Measurements from ENCODE around the gene SMAD3.
A peak's percentile ranks its signal among the peaks of the same experiment; 100 is the strongest.

Gene SMAD3

DNA sequence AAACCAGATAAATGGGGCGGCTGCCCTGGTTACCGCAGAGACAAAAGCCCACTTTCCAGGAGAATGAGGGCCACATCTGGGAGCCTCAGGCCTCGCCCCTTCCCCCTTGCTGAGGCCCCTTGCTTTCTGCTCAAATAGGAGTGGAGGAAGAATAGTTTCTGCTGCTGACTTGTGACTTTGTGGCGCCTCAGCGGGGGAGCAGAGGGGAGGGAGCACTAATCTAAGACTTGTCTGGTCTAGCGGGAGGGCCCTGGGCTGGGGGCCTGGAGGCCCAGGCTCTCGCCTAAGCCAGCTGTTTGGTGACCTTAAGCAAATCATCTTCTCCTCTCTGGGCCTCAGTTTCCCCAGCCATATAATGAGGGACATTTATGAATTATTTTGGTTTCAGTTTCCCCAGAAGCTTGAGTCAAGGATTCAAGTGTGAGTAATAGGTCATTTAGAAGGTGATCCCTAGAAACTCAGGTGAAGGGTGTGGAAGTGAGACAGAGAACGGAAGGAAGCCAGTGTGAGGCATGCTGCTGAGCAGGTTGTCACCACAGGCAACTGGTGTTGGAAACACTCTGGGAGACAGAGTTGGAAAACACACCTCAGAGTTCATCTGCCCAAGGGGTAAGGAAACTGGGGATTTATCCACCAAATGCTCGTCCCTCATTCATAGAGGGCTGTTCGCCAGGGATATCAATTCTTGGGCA is 25.9 kb upstream of the SMAD3 start:
- peak overlapping the region; percentile 39 for H2AFZ ChIP-seq (ENCODE audit: low read depth, low read length)
- H3K4me3 ChIP-seq (ENCODE audit: low read length): no peak overlapping the region
- peaks cover 40% of the 10 kb centered on the region for H3K4me1 ChIP-seq (ENCODE audit: insufficient read depth, low read length)
- H3K36me3 ChIP-seq (ENCODE audit: insufficient read depth, low read length): no peaks in the 10 kb centered on the region
- H3K27me3 ChIP-seq (ENCODE audit: insufficient read depth, low read length): no peaks in the 10 kb centered on the region
- H3K9me3 ChIP-seq (ENCODE audit: low read length): no peaks in the 10 kb centered on the region

DNA sequence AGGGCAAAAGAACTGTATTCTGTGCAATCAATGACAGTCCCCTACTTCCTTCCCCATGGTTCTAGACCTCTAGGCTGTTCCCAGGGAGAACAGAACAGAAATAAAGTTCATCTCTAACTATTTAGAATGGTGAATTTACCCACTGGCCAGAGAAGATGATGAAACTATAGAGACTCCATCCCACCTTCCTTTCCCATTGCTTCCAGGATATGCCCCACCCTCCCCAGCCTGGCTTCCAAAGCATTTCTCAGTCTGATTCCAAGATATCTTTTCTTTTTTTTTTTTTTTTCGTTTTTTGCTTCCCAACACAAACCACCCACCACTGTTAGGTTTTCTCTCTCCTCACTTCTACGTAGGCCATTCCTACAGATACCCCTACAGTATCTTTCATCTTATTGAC is 25.1 kb upstream of the SMAD3 start:
- no peak overlapping the region for H3K4me3 ChIP-seq (ENCODE audit: low read length)
- H3K27me3 ChIP-seq (ENCODE audit: insufficient read depth, low read length): no peaks in the 10 kb centered on the region
- no peak overlapping the region for H2AFZ ChIP-seq (ENCODE audit: low read depth, low read length)
- no peaks in the 10 kb centered on the region for H3K9me3 ChIP-seq (ENCODE audit: low read length)
- H3K36me3 ChIP-seq (ENCODE audit: insufficient read depth, low read length): no peaks in the 10 kb centered on the region
- H3K4me1 ChIP-seq (ENCODE audit: insufficient read depth, low read length): peaks cover 40% of the 10 kb centered on the region

DNA sequence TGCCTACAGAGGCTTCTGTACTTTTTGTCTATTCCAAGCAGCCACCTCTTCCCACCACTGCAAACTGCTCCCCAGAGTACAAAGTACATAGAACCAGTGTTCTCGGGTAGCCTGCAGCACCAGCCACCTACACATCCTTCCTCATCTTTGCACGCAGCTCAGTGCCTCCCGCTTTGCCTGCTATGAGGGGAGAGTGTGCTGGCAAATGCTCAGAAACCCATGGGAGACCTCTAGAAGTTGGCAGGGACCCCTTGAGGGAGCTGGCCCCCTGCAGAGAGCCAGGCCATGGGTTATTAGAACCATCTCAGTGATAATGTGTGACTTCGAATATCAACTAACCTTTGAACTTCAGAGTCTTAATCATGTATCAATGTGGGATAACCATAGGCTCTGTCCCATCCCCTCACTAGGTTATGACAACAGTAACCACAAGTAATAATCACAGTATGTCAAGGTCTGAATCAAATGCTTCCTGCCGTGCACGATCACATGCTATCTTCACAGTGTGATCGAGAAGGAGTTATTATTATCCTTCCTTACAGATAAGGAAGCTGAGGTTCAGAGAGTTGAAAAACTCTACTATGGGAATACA is 22.8 kb upstream of the SMAD3 start:
- no peaks in the 10 kb centered on the region for H3K27me3 ChIP-seq (ENCODE audit: insufficient read depth, low read length)
- no peaks in the 10 kb centered on the region for H3K9me3 ChIP-seq (ENCODE audit: low read length)
- H3K36me3 ChIP-seq (ENCODE audit: insufficient read depth, low read length): no peaks in the 10 kb centered on the region
- H3K4me3 ChIP-seq (ENCODE audit: low read length): no peak overlapping the region
- no peak overlapping the region for H2AFZ ChIP-seq (ENCODE audit: low read depth, low read length)
- H3K4me1 ChIP-seq (ENCODE audit: insufficient read depth, low read length): peaks cover 38% of the 10 kb centered on the region

DNA sequence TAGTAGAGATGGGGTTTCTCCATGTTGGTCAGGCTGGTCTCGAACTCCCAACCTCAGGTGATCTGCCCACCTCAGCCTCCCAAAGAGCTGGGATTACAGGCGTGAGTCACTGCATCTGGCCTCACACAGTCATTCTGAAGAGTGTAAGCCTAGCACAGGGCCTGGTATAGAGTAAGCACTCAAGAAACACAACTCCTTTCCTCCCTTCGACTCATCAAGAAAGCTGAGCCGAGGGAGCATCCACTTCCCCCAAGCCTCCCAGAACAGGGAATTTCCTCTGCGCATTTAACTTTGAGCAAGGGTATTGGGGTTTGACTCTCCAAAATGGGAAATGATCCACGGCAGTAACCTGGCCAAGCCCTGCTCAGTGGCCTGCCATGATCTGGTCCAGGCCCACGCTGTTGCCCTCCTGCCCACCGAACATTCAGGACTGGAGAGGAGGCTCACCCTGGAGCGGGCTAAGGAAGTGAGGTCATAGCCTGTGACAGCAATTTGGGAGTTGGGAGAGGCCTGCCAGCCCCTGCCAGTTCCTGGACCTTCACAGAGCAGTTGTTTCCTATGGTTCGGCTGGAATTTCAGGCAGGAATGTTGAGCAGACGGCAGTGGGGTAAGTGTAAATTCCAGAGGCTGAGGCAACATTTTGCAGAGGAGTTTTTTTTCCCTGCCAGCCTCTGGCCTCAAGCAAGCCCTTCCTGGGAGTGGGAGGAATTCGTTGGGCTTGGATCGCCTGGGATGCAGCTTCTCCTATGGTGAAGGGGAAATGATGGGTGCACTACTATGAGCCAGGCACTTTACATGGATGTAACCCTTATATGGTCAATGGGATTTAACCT is 21.2 kb upstream of the SMAD3 start:
- H3K27me3 ChIP-seq (ENCODE audit: insufficient read depth, low read length): no peaks in the 10 kb centered on the region
- peaks cover 23% of the 10 kb centered on the region for H3K4me1 ChIP-seq (ENCODE audit: insufficient read depth, low read length)
- H2AFZ ChIP-seq (ENCODE audit: low read depth, low read length): no peak overlapping the region
- no peaks in the 10 kb centered on the region for H3K9me3 ChIP-seq (ENCODE audit: low read length)
- H3K36me3 ChIP-seq (ENCODE audit: insufficient read depth, low read length): no peaks in the 10 kb centered on the region
- no peak overlapping the region for H3K4me3 ChIP-seq (ENCODE audit: low read length)

GRCh38 chr15:67047149-67047661 is 18.2 kb upstream of the SMAD3 start:
- Histone ChIP-seq H3K27me3 (ENCODE audit: insufficient read depth, low read length) (no peaks in the 10 kb centered on the region), H3K4me3 (ENCODE audit: low read length) (no peak overlapping the region), H2AFZ (ENCODE audit: low read depth, low read length) (no peak overlapping the region), H3K9me3 (ENCODE audit: low read length) (no peaks in the 10 kb centered on the region), H3K36me3 (ENCODE audit: insufficient read depth, low read length) (no peaks in the 10 kb centered on the region), H3K4me1 (ENCODE audit: insufficient read depth, low read length) (peaks cover 14% of the 10 kb centered on the region)

DNA sequence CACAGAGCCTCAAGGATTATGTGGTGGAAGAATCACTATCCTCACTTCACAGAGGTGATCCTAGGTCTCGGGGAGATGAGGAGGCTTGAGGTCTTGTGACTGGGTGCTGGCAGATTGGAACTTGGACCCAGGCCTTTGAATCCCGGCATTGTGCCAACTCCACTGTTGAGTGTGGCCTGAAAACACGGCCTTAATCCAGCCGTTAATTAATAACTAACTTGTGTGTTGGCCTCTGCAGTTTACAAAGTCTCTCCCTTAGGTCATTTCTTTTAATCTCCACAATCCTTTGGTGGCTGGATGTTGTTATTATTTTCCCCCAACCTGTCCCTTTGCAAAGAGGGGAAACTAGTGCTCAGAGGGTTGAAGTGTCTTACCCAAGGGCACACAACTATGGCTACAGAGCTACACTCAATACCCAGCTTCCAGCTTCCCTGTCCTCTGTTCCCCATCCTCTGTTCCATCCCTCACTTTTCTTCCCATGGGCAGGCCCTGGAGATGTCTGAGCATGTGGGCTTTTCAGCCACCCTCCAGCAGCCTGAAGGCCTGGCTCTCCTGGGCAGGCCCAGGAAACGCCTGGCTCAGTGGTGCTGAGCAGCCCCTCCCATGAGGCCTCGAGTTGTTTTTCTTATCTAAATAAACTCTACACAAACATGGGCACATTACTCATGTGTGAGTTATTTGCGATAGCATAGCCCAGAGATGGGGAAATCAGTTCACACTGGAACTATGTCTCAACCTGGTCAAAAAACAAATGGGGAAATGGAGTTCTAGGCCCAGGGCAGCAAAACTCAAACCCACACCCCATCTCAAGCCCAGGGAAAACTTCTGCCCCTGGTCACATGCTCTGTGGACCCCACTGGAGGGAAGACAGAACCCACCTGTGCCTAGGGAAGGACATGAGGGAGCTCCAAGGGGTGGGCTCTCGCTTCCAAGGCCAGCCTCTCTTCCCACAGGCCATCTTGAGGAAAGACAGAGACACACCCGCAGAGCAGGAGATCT is 16.8 kb upstream of the SMAD3 start:
- no peak overlapping the region for H2AFZ ChIP-seq (ENCODE audit: low read depth, low read length)
- H3K4me1 ChIP-seq (ENCODE audit: insufficient read depth, low read length): peaks cover 9% of the 10 kb centered on the region
- no peak overlapping the region for H3K4me3 ChIP-seq (ENCODE audit: low read length)
- H3K36me3 ChIP-seq (ENCODE audit: insufficient read depth, low read length): no peaks in the 10 kb centered on the region
- no peaks in the 10 kb centered on the region for H3K27me3 ChIP-seq (ENCODE audit: insufficient read depth, low read length)
- H3K9me3 ChIP-seq (ENCODE audit: low read length): no peaks in the 10 kb centered on the region

GRCh38 chr15:67049351-67050044 is 15.9 kb upstream of the SMAD3 start:
- no peaks in the 10 kb centered on the region for H3K27me3 ChIP-seq (ENCODE audit: insufficient read depth, low read length)
- no peaks in the 10 kb centered on the region for H3K9me3 ChIP-seq (ENCODE audit: low read length)
- no peaks in the 10 kb centered on the region for H3K36me3 ChIP-seq (ENCODE audit: insufficient read depth, low read length)
- no peak overlapping the region for H3K4me3 ChIP-seq (ENCODE audit: low read length)
- H2AFZ ChIP-seq (ENCODE audit: low read depth, low read length): no peak overlapping the region
- peaks cover 9% of the 10 kb centered on the region for H3K4me1 ChIP-seq (ENCODE audit: insufficient read depth, low read length)

DNA sequence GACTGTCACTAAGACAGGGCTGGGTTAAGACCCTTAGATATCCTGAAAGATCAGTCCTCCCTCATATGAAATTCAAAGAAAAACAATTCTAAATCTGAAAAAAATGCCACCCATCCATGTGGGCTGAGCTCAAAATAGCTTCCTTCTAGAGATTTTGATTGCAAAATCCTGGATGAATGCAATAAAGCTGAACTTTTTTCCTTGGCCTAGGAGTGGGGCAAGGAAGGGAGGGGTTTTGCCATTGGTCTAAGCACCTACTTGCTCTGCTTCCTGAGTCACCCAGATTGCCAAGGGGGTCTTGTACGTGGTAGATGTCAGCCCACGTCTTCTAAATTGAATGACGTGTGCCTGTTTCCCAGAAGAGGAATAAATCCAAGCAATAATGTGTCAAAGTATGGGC is 15.3 kb upstream of the SMAD3 start:
- H3K4me3 ChIP-seq (ENCODE audit: low read length): no peak overlapping the region
- no peaks in the 10 kb centered on the region for H3K36me3 ChIP-seq (ENCODE audit: insufficient read depth, low read length)
- no peaks in the 10 kb centered on the region for H3K9me3 ChIP-seq (ENCODE audit: low read length)
- peaks cover 9% of the 10 kb centered on the region for H3K4me1 ChIP-seq (ENCODE audit: insufficient read depth, low read length)
- no peaks in the 10 kb centered on the region for H3K27me3 ChIP-seq (ENCODE audit: insufficient read depth, low read length)
- no peak overlapping the region for H2AFZ ChIP-seq (ENCODE audit: low read depth, low read length)

DNA sequence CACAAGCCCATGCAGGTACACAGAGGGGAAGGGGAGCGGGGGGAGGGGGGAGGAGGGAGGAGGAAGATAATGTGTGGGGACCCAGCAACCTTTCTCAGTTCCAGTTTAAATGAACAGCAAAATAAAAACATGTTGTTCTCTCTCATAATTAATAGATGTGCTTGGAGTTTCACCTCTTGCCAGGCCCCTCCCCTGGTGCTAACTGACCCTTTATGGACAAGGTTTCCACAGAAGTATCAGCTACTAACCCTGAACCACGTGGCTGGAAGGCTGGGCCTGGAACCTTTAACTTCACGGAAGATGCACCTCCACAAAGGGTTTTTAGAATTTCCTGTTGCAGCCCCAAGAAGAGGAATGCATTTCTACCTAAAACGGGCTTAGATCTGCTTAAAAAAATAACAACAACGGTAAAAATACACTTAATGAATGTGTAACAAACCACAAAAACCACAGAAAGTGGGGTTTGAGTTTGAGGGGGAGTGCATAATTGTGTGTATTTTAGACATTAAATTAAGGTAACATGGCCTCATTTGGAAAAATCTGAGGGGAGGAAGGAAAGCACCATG is 14.8 kb upstream of the SMAD3 start:
- H3K9me3 ChIP-seq (ENCODE audit: low read length): no peaks in the 10 kb centered on the region
- H3K36me3 ChIP-seq (ENCODE audit: insufficient read depth, low read length): no peaks in the 10 kb centered on the region
- no peak overlapping the region for H2AFZ ChIP-seq (ENCODE audit: low read depth, low read length)
- H3K27me3 ChIP-seq (ENCODE audit: insufficient read depth, low read length): no peaks in the 10 kb centered on the region
- peaks cover 9% of the 10 kb centered on the region for H3K4me1 ChIP-seq (ENCODE audit: insufficient read depth, low read length)
- H3K4me3 ChIP-seq (ENCODE audit: low read length): no peak overlapping the region

DNA sequence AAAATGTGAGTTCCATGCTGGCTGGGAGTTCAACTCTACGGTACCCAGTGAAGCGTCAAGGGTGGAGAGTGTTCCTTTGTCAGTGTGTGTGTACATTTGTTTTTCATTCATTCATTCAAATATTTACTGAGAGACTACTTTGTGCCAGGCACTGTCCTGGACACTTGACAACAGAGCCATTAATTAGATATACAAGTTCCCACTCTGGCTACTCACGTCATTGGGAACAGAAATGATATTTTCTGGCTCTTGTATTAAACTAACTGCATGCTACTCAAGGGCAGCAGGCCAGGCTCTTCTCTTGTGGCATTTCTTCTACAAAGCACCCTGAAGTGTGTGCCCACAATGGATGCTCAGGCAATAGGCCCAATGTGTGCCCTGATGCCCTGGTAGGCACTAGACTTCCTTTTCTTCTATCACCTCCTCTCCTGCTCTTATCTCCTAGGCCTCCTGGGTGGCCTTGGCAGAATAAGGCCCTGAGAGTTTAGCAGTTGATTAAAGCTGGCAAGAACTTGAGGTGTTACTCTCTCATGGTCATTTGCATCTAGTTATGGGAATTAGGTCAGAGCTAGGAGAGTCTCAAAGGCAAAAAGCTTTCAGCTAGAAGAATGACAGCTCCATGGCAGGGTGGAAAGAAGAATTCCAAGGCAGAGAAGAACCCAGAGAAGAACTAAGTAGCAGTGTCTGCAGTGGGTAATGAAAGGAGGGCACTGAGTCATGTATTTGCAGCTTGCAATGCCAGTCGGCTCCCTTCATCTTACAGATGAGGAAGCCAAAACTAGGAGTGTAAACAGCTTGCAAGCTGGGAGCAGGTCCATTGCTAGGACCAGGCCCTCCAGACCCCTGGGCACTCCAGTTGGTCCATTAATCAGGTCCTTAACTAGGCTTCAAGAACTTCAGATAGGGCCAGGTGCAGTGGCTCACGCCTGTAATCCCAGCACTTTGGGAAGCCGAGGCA is 14.0 kb upstream of the SMAD3 start:
- H3K9me3 ChIP-seq (ENCODE audit: low read length): no peaks in the 10 kb centered on the region
- no peak overlapping the region for H3K4me3 ChIP-seq (ENCODE audit: low read length)
- H3K27me3 ChIP-seq (ENCODE audit: insufficient read depth, low read length): no peaks in the 10 kb centered on the region
- peaks cover 9% of the 10 kb centered on the region for H3K4me1 ChIP-seq (ENCODE audit: insufficient read depth, low read length)
- H3K36me3 ChIP-seq (ENCODE audit: insufficient read depth, low read length): no peaks in the 10 kb centered on the region
- H2AFZ ChIP-seq (ENCODE audit: low read depth, low read length): no peak overlapping the region

DNA sequence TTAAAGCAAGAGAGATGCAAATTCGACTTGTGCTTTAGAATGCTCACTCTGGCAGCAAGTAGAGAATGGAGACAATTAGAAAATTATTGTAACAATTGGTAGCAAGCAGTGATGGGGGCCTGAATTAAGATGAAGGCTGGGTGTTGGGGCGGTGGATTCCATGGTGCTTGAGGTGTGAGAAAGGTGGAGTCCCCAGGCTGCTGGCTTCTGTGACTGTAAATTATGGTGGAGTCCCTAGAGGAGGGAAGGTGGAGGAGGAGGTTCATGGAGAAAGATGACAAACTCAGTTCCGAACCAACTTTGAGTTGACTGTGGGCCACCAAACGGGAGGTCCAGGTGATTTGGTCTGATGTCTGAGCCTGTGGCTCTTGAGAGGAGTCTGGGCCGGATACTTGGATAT is 10.7 kb upstream of the SMAD3 start:
- Histone ChIP-seq H3K9me3 (ENCODE audit: low read length) (no peaks in the 10 kb centered on the region), H3K27me3 (ENCODE audit: insufficient read depth, low read length) (no peaks in the 10 kb centered on the region), H3K4me3 (ENCODE audit: low read length) (no peak overlapping the region), H2AFZ (ENCODE audit: low read depth, low read length) (no peak overlapping the region), H3K4me1 (ENCODE audit: insufficient read depth, low read length) (peaks cover 3% of the 10 kb centered on the region), H3K36me3 (ENCODE audit: insufficient read depth, low read length) (no peaks in the 10 kb centered on the region)

Measured in neuron (in vitro differentiated cells).